Lower leg skin (tissue), 4 donors: ENCODE measurements around the gene FAM114A2. TPM values are rescaled to one million over a fixed set of nuclear protein-coding genes. Genes with fewer than 3 reads are reported as not detected.

Experiments used
- DNase-seq, 2 donors: peaks; one replicate each; pipeline ENCODE4 v3.0.0-alpha.2; 2019; ENCODE audit warnings: low spot score in 2 of 2
- H3K4me3 ChIP-seq: fragments of 200-600 bp; sonication (generic); 2 replicates; pipeline ENCODE4 v1.5.1; 2017; ENCODE audit warnings: mild to moderate bottlenecking, low read depth; ENCODE audit not compliant: poor library complexity, severe bottlenecking
- POLR2A ChIP-seq, 2 donors: fragments of 450-650 bp; IDR thresholded peaks; one replicate each; pipeline ENCODE4 v1.6.1; 2016 to 2017; ENCODE audit warnings: antibody characterized with exemption in 2 of 2, mild to moderate bottlenecking in 1 of 2, moderate library complexity in 1 of 2
- WGBS, 2 donors: methylation state at CpG; one replicate each; pipeline ENCODE4 v1.1.5; 2018; 5-methylcytosine and 5-hydroxymethylcytosine counted together
- intact Hi-C: fragments of 100-400 bp; cut with DNase I; formaldehyde crosslinking; loops from one replicate; pipeline ENCODE4 v1.15.0; 2023; ENCODE audit warnings: low total_unique reads
- total RNA-seq, 4 donors: library from RNA; depleted of rRNA; stranded (reverse); fragments of >200 nt; gene quantifications; one replicate each; pipeline ENCODE4 v1.1.0, GENCODE V29; 2016
- TF ChIP-seq, protein P1 (sequence below), 3 donors: fragments of 450-650 bp; IDR thresholded peaks; one replicate each; pipeline ENCODE4 v1.5.1; 2016; ENCODE audit warnings: antibody characterized with exemption in 3 of 3, mild to moderate bottlenecking in 3 of 3, moderate library complexity in 2 of 3

The FAM114A2 gene
- total RNA-seq, 4 donors from 2014 or later, result 7.6 to 25.1 (median 15.6) TPM

DNA sequence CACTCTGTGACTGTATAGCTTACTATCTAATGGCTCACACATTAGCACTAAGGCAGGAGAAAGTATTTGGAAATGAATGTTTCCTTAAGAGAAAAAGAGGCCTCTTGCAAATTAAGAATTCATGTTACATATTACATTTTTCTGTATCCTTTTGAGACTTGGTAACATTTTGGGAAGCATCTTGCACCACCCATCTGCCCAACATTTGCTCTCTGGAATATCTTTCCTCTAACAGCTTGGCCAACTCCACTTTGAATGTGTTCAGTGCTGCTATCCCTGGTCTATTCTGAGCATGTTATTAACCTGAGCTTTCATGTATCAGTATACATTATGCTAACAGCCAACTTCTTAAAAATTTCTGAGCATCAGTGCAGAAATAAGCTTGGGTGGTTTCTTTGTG is 27.3 kb upstream of the FAM114A2 start:
- intact Hi-C loops, result no loop called here
- TF ChIP-seq POLR2A (IDR thresholded peaks at IDR 0.05), result no peak
- TF ChIP-seq, protein P1, sequence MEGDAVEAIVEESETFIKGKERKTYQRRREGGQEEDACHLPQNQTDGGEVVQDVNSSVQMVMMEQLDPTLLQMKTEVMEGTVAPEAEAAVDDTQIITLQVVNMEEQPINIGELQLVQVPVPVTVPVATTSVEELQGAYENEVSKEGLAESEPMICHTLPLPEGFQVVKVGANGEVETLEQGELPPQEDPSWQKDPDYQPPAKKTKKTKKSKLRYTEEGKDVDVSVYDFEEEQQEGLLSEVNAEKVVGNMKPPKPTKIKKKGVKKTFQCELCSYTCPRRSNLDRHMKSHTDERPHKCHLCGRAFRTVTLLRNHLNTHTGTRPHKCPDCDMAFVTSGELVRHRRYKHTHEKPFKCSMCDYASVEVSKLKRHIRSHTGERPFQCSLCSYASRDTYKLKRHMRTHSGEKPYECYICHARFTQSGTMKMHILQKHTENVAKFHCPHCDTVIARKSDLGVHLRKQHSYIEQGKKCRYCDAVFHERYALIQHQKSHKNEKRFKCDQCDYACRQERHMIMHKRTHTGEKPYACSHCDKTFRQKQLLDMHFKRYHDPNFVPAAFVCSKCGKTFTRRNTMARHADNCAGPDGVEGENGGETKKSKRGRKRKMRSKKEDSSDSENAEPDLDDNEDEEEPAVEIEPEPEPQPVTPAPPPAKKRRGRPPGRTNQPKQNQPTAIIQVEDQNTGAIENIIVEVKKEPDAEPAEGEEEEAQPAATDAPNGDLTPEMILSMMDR (IDR thresholded peaks at IDR 0.05), result no peak
- no peak for DNase-seq
- no peak overlapping the region for H3K4me3 ChIP-seq

DNA sequence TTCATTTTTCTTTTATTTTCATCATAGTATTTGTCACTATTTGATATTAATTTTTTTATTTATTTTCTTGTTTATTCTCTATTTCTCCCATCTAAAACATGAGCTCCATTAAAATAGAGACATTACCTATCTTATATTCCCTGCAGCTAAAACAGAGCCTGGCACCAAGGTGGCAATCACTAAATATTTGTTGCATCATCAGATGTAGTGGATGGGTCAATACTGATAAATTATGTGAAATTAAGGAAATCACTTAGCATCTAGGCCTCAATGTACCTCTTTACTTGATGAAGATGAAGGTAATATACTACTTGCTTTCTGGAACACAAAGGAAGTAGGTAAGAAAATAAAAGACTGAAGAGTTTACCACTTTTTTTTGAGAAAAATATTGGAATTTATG is 24.7 kb upstream of the FAM114A2 start:
- DNase-seq, result no peak
- intact Hi-C loops, result no loop called here
- H3K4me3 ChIP-seq, result no peak overlapping the region
- TF ChIP-seq, protein P1 (IDR thresholded peaks at IDR 0.05), result no peak
- no peak for TF ChIP-seq POLR2A (IDR thresholded peaks at IDR 0.05)

DNA sequence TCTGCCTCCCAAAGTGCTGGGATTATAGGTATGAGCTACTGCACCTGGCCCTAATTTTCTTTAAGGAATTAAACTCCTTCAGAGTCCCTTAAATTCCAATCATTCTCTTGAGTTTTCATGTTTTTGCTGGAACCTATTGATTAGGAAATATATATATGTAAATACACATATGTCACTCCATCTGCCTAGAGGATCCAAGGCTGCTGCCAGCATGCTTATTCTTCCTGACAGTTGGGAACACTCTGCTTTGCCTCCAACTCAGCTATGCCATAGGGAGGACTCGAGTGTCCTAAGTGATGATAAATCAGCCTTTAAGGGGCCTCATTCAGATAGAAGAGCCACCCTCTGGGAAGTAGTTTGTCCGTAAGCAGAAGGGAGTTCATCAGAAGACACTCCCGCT is 21.9 kb upstream of the FAM114A2 start:
- WGBS, 2 donors, result 91 to 92% methylated on average over 3 of the region's 3 CpGs
- no peak for DNase-seq
- intact Hi-C loops, result no loop called here
- TF ChIP-seq, protein P1 (IDR thresholded peaks at IDR 0.05), result no peak
- TF ChIP-seq POLR2A (IDR thresholded peaks at IDR 0.05), result no peak
- H3K4me3 ChIP-seq, result no peak overlapping the region

DNA sequence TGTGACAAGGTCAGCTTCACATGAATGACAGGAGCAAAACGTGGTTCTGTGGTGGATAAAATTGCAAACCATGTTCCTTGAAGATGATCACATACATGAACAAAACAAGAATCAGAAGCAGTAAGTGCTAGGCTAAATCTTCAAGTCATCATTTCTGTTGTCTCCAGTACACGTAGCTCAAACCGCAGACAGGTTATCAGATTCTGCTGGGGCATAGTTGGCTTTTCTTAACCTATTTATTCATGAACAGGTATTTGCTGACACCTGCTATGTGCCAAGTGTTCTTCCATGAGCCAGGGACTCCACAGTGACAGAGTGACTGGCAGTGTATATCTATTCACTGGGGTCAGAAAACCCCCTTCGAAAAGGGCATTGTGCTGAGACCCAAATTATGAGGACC is 20.9 kb upstream of the FAM114A2 start:
- TF ChIP-seq, protein P1 (IDR thresholded peaks at IDR 0.05), result no peak
- no peak for TF ChIP-seq POLR2A (IDR thresholded peaks at IDR 0.05)
- 75 to 78% methylated on average over 4 of the region's 4 CpGs for WGBS, 2 donors

DNA sequence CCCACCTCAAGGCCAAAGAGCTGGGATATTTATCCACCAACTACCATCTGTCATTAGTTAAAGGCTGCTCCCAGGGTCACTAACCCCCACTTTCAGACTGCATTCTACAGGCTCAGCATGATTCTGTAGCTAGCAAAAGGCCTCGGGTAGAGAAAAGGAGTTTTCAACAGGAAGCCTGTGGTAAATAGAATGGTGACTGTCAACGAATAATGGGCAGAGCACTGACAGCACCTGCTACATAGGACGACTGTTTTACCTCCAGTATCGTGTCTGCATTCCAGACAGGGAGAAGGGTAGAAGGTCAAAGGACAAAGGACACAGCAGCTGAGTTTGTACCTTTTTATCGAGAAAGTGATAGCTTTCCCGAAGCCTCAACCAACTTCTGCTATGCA is 20.3 kb upstream of the FAM114A2 start:
- no peak for DNase-seq
- WGBS, 2 donors, result 69 to 74% methylated on average over 6 of the region's 6 CpGs
- TF ChIP-seq, protein P1 (IDR thresholded peaks at IDR 0.05), result no peak
- no peak for TF ChIP-seq POLR2A (IDR thresholded peaks at IDR 0.05)
- H3K4me3 ChIP-seq, result no peak overlapping the region
- intact Hi-C loops, result no loop called here

More for the DNA sequence above, 20.9 kb upstream of the FAM114A2 start:
- no peak overlapping the region for H3K4me3 ChIP-seq
- intact Hi-C loops, result no loop called here
- no peak for DNase-seq
